Measurements from ENCODE around the gene RAP1GAP2.
A peak's percentile ranks its signal among the peaks of the same experiment; 100 is the strongest.
"Not testable (repeated sequence)": the region's sequence is repeated elsewhere in the genome, so short reads cannot be mapped to it uniquely, and the experiment has no call there.

Gene RAP1GAP2

GRCh38 chr17:2796164-2797125 is at the start of gene RAP1GAP2:
Gene RAP1GAP2 (plus strand): TSS chr17:2796438. CDS start chr17:2796528, 90 bp downstream.
- peak; percentile 86 for DNase-seq

GRCh38 chr17:2749058-2749783 is 47.0 kb upstream of the RAP1GAP2 start, which contains the start of gene CCDC92B:
Gene CCDC92B (minus strand): TSS chr17:2749652. CDS start chr17:2735145, 14,507 bp downstream.
- no peak for DNase-seq

- peak; percentile 69 for DNase-seq
Observed at GRCh38 chr17:2749784-2750181, 46.5 kb upstream of the RAP1GAP2 start.

DNA sequence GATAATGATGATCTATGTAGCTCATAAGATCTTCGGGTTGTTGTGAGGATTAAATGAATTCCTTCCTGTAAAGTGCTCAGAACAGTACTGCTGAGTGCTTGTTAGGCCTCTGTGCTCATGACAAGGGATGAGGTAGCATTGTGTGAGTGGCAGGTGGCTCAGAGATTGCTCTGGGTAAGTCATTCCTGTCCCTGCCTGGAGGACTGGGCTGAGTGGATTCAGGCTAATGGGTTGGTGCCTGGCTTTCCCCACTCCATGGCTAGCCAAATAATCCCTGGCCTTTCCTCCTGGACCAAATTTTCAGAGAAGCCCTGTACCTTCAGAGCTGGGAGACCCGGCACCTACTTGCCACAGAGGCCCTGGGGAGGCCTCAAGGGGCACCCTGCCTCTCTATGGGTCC is 45.5 kb upstream of the RAP1GAP2 start:
- no peak for DNase-seq

- DNase-seq = no peak
Observed at GRCh38 chr17:2751491-2751890, 44.7 kb upstream of the RAP1GAP2 start.

DNA sequence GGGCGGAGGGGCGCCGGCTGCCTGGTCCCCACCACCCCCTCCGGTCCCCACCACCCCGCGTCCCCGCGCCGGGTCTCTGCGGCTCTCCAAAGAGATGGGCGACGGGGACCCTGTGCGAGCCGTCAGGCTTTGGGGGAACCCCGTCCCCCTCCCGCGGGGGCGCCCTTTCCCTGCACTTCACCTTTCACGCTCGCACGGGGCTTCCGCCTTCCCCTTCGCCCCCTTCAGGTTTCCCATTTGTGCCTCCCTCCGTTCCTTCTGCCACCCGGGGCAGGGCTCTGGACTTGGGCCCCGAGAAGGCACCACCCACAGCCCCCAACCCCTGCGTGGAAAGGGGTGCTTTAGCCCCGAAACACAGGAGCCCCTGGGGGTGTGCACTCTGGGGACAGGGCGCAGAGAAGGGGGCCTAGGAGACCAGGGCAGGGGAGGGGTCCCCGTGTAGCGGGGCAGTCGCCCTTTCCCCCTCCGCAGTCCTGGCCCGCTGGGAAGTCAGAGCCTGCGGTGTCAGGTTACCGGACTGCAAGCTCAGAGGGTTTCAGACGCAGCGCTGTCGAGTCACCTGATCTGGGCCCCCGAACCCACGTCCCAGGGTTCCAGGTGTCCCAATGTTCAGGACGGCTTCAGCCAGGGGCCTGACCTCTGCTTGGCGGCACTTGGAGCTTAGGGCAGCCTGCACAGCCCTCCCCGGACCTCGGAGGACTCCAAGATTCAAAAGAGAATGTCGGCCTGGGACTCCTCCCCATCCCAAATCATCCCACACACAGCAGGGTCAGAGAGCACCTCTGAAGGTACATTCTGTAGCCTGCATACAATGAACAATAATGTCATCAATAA is 40.1 kb upstream of the RAP1GAP2 start:
- no peak for DNase-seq

DNA sequence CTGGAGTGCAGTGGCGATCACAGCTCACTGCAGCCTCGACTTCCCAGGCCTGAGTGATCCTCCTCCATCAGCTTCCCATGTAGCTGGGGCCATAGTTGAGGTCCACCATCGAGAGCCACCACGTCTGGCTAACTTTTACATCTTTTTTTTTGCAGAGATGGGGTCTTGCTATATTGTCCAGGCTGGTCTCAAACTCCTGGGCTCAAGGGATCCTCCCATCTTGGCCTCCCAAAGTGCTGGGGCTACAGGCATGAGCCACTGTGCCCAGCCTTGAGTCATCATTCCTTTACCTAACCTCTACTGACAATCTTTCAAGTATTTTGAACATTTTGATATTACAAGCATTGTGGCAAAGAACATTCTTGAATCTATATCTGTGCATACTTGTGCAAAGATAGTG is 37.4 kb upstream of the RAP1GAP2 start:
- no peak for DNase-seq

GRCh38 chr17:2770129-2770528 is 26.1 kb upstream of the RAP1GAP2 start:
- no peak for DNase-seq

DNA sequence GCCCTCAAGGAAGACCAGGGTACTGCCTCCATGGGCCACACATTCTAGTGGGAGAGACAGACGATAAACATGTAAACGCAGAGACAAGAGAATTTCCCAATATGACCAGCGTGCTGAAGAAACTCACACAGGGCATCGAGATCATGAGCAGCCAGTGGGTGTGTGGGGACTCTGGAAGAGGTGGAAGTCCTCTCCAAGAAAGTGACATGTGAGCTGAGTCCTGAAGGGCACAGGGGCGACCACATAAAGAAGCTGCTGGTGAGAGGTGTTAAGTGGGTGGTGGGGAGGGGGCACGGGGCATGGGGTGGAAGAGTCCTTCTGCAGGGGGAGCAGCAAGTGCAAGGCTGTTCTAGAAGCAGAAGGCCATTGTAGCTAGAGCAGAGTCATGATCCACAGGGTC is 21.0 kb upstream of the RAP1GAP2 start:
- DNase-seq = no peak

- DNase-seq = no peak
Observed at GRCh38 chr17:2776589-2777241, 19.5 kb upstream of the RAP1GAP2 start.

DNA sequence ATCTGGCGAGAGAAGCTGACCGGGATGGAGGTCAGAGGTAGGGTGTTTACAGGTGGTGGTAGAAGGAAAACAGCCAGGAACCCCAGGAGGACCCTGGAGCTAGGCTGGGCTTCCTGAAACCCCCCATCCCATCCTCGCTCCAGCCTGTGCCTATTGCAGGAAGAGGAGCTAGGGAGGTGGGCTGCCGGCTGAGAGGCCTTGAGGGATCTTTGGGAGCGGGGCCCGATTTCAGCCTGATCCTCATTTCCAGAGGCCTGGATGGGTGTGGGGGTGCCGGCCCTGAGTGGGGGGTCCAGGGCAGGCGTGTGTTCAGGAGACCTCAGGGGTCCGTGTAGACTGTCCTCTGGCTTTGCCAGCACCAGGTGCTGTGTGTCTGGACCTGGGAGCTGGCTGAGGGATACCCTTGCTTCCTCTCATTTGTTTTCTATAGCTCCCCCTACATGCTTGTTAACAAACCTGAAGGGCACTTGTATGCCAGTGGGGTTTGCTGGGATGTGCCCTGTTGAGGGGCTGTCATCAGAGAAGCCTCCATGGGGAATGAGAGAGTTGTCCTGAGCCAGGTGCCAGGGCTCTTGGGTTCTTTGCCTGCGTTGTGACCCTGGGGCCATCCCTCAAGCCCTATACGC is 18.9 kb upstream of the RAP1GAP2 start:
- no peak for DNase-seq

DNA sequence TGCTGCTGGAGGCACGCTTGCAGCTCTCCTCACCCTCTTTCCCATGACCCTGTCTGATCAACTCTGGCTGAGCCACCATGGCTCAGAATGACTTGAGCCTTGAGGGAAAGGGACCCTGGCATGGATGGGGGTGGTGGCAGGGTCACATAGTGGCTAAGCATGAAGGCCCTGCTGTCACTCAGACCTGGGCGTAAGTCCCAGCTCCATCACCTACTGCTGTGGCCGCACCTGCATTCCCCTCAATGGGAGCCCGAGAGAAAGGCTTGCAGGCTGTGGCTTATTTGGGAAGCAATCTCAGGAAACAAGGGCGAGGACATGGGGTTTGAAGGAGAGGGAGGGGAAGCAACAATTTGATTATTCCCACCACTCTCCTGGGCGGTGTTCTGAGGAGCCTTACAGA is 17.7 kb upstream of the RAP1GAP2 start:
- no peak for DNase-seq

DNA sequence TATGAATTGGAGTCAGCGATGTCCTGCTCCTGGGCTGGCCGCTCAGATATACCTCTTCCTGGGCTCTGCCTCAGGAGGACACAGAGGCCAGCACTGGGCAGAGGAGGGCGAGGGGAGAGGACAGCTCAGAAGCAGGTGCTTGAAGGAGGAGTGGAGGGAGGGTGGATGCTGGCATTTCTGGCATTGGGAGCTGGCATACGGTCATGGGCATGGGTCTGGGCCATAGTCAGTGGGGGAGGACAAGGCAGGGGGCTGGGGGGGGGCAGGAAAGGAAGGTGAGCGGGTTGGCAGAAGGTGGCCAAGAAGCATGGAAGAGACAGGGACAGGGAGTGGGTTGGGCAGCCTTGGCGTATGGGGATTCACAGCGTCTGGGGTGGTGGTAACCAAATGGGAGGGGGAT is 16.7 kb upstream of the RAP1GAP2 start:
- no peak for DNase-seq

DNA sequence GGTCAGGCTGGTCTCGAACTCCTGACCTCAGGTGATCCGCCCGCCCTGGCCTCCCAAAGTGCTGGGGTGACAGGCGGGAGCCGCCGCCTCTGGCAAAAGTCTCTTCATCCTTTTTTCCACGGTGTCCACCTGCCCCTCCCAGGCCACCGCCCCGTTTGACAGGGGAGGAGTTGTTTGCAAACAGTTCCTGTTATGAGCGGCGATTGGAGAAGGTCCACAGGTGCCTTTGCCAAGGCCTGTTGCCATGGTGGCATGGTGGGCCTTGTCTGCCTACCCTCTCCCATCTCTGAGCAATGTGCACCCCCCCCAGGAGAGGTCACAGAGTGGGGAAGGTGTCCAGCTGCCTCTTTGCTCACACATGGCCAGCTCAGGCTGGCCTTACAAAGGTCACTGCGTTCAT is 16.0 kb upstream of the RAP1GAP2 start:
- no peak for DNase-seq

DNA sequence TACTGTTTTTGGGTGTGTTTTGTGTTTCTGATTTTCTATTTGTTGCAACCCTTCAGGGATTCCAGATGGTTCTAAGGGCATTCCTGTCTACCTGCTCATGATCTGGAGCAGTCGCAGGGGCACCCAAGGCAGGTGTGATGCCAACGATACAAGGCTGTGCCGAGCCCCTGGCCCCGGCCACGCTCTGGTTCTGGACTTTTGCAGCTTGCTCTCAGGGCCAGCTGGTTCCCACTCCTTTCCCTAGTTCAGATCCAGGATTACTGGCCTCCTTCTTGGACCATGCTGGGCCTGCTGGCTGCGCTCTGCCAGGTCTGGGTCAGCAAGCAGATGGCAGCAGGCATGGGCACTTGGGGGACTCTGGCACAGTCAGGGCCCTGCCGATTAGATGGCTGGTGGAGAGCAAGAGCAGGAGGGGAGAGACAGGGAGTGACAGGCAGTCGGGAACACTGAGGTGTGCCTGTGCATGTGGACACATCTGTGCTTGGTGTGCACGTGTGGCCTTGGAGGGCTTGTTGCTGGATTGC is 15.2 kb upstream of the RAP1GAP2 start:
- DNase-seq = no peak

- not testable (repeated sequence) for DNase-seq
Observed at GRCh38 chr17:2781598-2781997, 14.6 kb upstream of the RAP1GAP2 start.

- DNase-seq = no peak
Observed at GRCh38 chr17:2782055-2782454, 14.2 kb upstream of the RAP1GAP2 start.

- DNase-seq = no peak
Observed at GRCh38 chr17:2783310-2784030, 12.8 kb upstream of the RAP1GAP2 start.

DNA sequence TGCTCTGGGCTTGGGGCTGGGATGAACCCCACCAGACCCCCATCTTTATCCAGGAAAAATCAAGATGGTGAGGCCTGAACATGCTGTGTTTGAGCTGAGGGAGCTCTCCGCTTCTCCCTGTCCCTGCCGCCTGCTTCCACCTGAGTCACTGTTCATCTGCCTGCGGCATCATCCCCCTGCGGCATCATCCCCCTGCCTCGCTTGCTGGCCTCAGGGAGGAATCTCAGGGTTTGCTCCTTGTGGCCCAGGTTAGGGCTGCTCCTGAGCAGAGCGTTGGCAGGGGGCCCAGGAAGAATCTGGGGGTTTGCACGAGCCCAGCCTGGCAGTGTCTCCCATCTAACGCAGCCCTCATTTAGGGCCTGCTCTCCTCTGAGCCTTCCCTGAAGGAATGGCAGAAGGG is 11.4 kb upstream of the RAP1GAP2 start:
- DNase-seq = no peak

- DNase-seq = not testable (repeated sequence)
Observed at GRCh38 chr17:2785376-2785775, 10.9 kb upstream of the RAP1GAP2 start.

All from CD4-positive, alpha-beta T cell treated with Interleukin-21 for 1 hour (primary cell).